ENCODE data around the gene LCOR.

LCOR gene

GRCh38 chr10:96991313-96991841 is 159.3 kb downstream of the LCOR start:
- DNase-seq, result no peak

GRCh38 chr10:96992721-96993120 is 160.6 kb downstream of the LCOR start:
- no peak for DNase-seq

DNA sequence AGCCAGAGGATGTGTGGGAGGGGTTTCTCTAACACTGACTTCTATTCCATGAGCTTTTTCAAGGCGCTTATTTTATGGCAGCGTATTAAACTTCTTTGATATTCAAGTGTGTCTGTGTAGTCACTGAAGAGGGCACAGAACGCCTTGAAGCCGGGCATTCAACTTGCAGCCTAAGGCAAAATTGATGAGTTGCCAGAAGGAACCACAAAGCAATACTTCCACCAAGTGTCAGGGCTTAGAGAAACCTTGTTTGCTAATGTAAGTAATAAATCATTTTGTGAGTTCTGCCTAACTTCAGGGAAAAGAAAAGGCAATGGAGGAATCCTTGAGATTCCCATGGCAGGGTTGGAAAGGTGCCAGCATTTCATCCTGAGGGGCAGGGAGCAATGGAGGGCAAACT is 163.8 kb downstream of the LCOR start:
- no peak for DNase-seq

- DNase-seq, result no peak
Observed at GRCh38 chr10:96996275-96996965, 164.3 kb downstream of the LCOR start.

DNA sequence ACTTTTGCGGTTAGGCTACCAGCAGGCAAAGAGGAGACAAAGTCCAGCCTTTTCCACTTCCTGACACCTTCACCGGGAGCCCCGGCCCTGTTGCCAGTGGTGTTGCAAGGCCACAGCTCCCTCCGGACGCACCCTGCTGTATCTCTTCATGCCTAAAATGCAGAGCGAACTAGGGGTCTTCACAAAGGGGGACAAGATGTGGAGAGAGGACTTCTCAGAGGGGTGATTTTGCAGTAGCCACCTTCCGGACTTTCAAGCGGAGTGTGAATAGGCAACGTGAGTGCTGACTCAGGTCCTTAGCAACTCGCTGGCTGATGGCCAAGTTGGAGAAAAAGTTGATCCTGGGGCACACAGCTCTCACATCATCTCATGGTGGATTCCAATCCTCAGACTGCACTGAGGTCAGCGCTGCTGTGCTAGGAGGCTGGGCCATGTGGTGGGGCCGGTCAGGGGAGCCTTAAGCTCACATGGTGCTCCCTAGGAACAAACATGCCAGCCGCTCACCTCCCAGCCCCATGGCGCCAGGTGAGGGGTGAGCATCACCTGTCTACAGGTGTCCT is 166.3 kb downstream of the LCOR start:
- DNase-seq, result no peak

GRCh38 chr10:96999337-96999736 is 167.2 kb downstream of the LCOR start:
- no peak for DNase-seq

- no peak for DNase-seq
Observed at GRCh38 chr10:96999987-97000386, 167.9 kb downstream of the LCOR start.

- DNase-seq, result no peak
Observed at GRCh38 chr10:97000487-97001182, 168.5 kb downstream of the LCOR start.

DNA sequence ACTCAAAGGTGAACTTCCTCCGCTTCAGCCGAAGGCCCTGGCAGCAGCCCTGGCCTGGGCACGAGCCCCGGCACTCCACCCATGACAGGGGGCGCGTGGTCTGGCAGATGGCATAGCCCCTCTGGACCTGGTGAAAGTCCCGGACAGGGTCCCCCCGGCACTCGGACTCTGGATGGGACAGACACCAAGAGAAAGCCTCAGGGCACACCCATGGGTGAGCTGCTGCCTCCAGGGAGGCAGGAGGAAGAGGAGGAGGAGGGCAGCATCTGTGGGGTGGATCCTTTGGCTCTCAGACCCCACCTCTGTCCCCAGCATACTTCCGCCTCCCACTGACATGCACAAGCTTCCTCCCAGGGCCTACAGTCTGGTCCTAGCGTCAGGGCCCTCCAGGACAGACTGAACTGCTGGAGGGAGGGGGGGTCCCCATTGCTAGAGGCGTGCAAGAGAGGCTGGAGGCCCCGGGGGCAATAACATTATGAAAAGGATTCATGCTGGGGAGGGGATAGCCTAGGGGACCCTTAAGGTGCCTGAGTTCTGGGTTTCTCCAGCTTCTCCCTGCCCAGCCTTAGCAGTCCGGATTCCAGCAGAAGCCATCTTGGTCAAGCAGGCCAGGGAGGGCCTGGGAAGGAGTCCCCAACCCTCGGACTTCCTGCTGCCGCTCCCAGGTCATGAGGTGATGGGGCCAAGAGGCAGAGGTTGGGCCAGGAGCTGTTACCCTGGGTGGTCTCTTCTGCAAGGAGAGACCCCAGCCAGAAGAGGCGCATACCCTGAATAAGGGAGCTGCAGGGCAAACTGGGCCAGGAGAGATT is 169.3 kb downstream of the LCOR start:
- no peak for DNase-seq

DNA sequence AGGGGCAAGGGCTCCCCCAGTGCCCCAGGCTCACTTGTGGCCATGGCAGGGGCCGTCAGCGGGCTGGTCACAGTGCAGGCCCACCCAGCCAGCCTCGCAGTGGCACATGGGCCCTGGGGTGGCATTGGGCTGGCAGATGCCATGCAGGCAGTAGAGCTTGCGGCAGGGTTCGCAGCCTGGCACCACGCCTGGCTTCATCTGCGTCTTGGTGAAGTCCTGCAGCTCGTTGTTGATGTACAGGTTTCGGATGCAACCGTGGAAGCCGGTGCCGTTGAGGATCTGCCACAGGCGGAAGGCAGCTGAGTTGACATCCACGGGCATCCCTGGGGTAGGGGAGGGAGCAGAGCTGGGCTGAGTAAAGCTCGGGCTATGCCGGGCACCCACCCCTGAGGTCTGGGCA is 170.6 kb downstream of the LCOR start:
- DNase-seq, result no peak

GRCh38 chr10:97003151-97003803 is 171.2 kb downstream of the LCOR start:
- DNase-seq, result no peak

DNA sequence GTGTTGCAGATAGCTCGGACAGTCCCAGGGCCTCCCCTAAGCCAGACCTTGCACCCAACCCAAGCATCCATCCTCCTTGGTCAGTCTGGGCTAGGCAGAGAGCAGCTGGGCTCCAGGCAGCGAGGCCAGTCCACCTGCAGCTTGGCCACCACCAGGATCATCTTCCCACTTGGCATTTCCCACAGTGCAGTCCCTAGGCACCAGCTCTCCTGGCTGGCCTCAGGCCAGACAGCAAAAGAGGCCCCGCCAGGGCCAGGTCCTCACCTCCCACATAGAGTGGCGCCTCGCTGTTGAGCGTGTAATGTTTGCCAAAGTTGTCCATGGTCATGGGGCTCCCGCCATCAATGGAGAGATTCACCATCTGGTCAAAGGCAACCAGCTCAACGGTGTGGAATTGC is 171.7 kb downstream of the LCOR start:
- DNase-seq, result no peak

DNA sequence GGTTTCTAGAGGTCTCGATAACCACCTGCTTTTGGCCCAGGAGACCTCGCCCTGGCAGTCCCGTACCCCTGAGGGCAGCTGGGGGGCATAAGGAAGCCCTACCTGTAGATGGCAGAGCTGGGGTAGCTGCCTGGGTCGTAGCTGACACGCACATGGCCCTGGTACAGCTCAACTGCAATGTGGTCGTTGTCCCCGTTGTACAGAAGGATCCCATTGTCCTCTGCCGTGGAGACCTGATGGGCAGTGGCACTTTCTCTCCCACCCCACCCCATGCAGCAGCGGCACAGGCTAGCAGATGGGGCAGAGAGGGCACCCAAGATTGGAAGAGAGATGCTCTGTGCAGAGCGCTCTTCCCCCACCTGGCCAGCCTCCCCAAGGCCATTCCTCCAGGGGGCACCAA is 172.5 kb downstream of the LCOR start:
- no peak for DNase-seq

DNA sequence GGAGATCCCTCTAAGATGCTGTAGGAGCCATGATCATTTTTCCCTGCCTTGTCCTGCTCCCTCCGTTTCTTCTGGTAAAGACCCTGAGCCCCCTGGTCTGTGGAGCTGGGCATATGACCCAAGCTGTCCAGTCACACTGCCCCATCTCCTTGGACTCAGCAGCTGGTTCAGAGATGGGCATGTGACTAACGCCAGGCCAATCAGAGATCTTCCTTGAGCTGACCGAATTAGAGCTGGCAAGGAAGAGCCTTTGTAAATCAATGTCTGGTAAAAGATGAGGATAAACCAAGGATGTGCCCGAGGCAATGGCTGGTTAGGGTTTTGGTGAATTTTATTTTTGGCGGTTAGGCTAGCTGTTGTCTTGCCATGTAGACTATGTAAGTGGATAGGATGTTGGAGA is 173.3 kb downstream of the LCOR start:
- DNase-seq, result no peak

- no peak for DNase-seq
Observed at GRCh38 chr10:97006364-97006763, 174.3 kb downstream of the LCOR start.

DNA sequence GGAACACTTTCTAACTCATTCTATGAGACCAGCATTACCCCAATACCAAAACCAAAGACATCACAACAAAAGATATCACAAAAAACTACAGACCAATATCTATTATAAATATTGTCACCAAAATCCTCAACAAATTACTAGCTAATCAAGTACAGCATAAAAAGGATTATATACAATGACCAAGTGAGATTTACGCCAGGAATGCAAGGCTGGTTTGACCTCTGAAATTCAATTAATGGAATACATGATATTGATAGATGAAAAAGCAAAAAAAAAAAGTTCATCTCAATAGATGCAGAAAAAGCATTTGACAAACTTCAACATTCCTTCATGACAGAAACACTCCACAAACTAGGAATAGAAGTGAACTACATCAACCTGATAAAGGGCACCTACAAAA is 175.3 kb downstream of the LCOR start:
- DNase-seq, result no peak

GRCh38 chr10:97010695-97011206 is 178.7 kb downstream of the LCOR start:
- no peak for DNase-seq

GRCh38 chr10:97011397-97011796 is 179.3 kb downstream of the LCOR start:
- DNase-seq, result no peak

- DNase-seq, result no peak
Observed at GRCh38 chr10:97012470-97012869, 180.4 kb downstream of the LCOR start.

DNA sequence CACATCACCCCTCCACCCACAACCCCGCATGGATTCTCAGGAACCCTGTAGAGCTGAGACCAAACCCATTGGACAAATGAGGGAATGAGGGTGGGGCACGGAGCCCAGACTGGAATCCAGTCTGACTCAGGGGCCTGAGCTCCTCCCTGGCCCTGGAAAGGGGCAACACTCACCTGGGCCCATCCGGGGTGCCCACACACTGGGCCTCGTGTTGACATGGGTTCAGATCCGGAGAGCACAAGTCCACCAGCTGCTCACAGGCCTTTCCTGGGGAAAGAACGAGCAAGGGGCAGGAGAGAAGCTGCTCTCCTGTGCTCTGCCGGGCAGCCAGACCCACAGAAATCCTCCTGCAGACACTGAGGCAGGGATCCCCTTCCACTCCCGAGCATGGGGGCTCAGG is 181.5 kb downstream of the LCOR start:
- DNase-seq, result no peak

DNA sequence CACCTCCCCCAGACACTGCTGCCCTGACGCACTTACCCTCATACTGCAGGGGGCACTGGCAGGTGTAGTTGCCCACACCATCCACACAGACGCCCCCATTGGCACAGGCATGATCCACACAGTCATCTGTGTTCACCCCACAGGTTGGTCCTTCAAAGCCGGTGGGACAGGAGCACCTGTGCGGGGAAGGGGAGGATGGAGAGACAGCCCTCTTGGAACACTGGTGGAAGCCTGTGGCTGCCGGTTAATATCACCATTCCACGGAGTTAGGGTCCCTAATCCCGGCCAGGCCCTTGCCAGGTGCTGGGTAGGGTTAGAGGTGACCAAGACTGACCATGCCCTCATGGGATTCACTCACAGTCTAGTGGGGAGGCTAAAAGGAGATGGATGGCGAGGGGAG is 181.9 kb downstream of the LCOR start:
- no peak for DNase-seq

- DNase-seq, result no peak
Observed at GRCh38 chr10:97015240-97015639, 183.1 kb downstream of the LCOR start.
